Fibroblast of the conjunctiva (primary cell): ENCODE measurements around the gene OSBPL7.

Source experiments
- DNase-seq: peaks from one replicate; pipeline ENCODE4 v3.0.0-alpha.2; 2010; ENCODE audit warnings: low read depth

OSBPL7 gene

GRCh38 chr17:47763913-47764582 is 57.5 kb downstream of the OSBPL7 start:
- DNase-seq = no peak

GRCh38 chr17:47762728-47763127 is 58.9 kb downstream of the OSBPL7 start:
- DNase-seq = no peak

GRCh38 chr17:47760409-47761140 is 61.0 kb downstream of the OSBPL7 start:
- no peak for DNase-seq

GRCh38 chr17:47757386-47757785 is 64.2 kb downstream of the OSBPL7 start:
- no peak for DNase-seq
